ENCODE measurements around the gene FOSL2. TPM values are rescaled to one million over a fixed set of nuclear protein-coding genes. Genes with fewer than 3 reads are reported as not detected.
A peak's percentile ranks its signal among the peaks of the same experiment; 100 is the strongest.

Gene FOSL2
- total RNA-seq, 2 donors from 2014 or later, result 44.5 to 52.5 TPM

- Mint-ChIP-seq H3K27ac (peak overlapping the region; percentile 95 to 96), H3K9me3 (no peaks in the 10 kb centered on the region), H3K27me3 (no peaks in the 10 kb centered on the region), H3K4me3 (peak overlapping the region; percentile 53), H3K36me3 (peaks cover 10% of the 10 kb centered on the region), H3K4me1 (ENCODE audit: low read depth in 2 of 2) (peaks cover 65 to 72% of the 10 kb centered on the region in 2 donors)
- no peak for ATAC-seq
- no peak for DNase-seq (ENCODE audit: low spot score)
Measured at GRCh38 chr2:28411956-28412609, 19.4 kb downstream of the FOSL2 start.

DNA sequence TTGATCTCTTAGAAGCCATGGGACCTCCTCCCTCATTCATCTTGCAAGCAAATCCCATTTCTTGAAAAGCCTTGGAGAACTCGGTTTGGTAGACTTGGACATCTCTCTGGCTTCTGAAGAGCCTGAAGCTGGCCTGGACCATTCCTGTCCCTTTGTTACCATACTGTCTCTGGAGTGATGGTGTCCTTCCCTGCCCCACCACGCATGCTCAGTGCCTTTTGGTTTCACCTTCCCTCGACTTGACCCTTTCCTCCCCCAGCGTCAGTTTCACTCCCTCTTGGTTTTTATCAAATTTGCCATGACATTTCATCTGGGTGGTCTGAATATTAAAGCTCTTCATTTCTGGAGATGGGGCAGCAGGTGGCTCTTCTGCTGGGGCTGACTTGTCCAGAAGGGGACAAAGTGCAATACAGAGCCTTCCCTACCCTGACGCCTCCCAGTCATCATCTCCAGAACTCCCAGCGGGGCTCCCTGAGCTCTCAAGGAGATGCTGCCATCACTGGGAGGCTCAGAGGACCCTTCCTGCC is 20.0 kb downstream of the FOSL2 start:
- H3K27ac Mint-ChIP-seq, result peak overlapping the region; percentile 85 to 95
- peaks cover 59 to 69% of the 10 kb centered on the region in 2 donors for H3K4me1 Mint-ChIP-seq (ENCODE audit: low read depth in 2 of 2)
- H3K9me3 Mint-ChIP-seq, result no peaks in the 10 kb centered on the region
- ATAC-seq (no peak), DNase-seq (ENCODE audit: low spot score) (no peak)
- peaks cover 10% of the 10 kb centered on the region for H3K36me3 Mint-ChIP-seq
- no peaks in the 10 kb centered on the region for H3K27me3 Mint-ChIP-seq
- peak overlapping the region; percentile 53 for H3K4me3 Mint-ChIP-seq

DNA sequence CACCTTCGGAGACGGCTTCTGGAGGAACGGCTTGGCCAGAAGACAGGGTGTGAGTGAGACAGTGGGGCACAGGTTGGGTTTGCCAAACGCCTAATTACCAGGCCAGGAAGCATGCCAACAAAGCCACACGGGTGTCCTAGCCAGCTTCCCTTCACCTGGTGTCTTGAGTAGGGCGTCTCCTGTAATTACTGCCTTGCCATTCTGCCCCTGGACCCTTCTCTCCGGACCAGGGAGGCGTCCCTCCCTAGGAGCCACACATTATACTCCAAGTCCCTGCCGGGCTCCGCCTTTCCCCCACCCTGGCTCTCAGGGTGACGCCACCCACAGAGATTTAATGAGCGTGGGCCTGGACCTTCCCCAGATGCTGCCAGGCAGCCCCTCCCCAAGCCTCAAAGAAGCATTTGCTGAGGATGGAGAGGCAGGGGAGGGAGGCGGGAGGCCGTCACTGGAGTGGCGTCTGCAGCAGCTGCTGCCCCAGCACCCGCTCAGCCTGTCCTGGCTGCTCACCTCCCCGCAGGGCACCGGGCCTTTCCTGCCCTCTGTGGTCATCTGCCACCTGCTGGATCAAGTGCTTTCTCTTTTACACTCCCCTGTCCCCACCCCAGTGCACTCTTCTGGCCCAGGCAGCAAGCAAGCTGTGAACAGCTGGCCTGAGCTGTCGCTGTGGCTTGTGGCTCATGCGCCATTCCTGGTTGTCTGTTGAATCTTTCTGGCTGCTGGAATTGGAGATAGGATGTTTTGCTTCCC is 20.7 kb downstream of the FOSL2 start:
- no peaks in the 10 kb centered on the region for H3K9me3 Mint-ChIP-seq
- no peak for ATAC-seq
- H3K4me3 Mint-ChIP-seq, result peak overlapping the region; percentile 53
- H3K4me1 Mint-ChIP-seq (ENCODE audit: low read depth in 2 of 2), result peaks cover 54 to 64% of the 10 kb centered on the region in 2 donors
- no peak for DNase-seq (ENCODE audit: low spot score)
- H3K27me3 Mint-ChIP-seq, result no peaks in the 10 kb centered on the region
- peaks cover 10% of the 10 kb centered on the region for H3K36me3 Mint-ChIP-seq
- peak overlapping the region; percentile 85 to 95 for H3K27ac Mint-ChIP-seq

DNA sequence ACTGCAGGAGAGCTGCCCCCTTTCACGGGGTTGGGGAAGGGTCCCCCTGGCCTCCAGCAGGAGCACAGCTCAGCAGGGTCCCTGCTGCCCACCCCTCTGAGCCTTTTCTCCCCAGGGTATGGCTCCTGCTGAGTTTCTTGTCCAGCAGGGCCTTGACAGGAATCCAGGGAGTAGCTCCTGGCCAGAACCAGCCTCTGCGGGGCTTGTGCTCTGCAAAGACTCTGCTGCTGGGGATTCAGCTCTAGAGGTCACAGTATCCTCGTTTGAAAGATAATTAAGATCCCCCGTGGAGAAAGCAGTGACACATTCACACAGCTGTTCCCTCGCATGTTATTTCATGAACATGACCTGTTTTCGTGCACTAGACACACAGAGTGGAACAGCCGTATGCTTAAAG is 21.2 kb downstream of the FOSL2 start:
- no peaks in the 10 kb centered on the region for H3K9me3 Mint-ChIP-seq
- H3K27me3 Mint-ChIP-seq, result no peaks in the 10 kb centered on the region
- H3K36me3 Mint-ChIP-seq, result peaks cover 10% of the 10 kb centered on the region
- ATAC-seq, result no peak
- H3K4me1 Mint-ChIP-seq (ENCODE audit: low read depth in 2 of 2), result peaks cover 48 to 59% of the 10 kb centered on the region in 2 donors
- no peak for DNase-seq (ENCODE audit: low spot score)
- H3K4me3 Mint-ChIP-seq, result peak overlapping the region; percentile 53
- peak overlapping the region; percentile 85 to 95 for H3K27ac Mint-ChIP-seq

DNA sequence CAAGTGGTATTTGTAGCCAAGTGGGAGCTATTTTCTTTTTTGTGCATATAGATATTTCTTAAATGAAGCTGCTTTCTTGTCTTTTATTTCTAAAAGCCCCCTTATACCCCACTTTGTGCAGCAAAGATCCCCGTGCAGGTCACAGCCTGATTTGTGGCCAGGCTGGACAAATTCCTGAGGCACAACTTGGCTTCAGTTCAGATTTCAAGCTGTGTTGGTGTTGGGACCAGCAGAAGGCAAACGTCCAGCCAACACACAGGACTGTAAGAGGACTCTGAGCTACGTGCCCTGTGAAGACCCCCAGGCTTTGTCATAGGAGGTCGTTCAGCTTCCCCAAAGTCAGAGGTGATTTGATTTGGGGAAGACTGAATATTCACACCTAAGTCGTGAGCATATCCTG is 21.9 kb downstream of the FOSL2 start:
- H3K4me3 Mint-ChIP-seq, result no peak overlapping the region
- no peak for DNase-seq (ENCODE audit: low spot score)

DNA sequence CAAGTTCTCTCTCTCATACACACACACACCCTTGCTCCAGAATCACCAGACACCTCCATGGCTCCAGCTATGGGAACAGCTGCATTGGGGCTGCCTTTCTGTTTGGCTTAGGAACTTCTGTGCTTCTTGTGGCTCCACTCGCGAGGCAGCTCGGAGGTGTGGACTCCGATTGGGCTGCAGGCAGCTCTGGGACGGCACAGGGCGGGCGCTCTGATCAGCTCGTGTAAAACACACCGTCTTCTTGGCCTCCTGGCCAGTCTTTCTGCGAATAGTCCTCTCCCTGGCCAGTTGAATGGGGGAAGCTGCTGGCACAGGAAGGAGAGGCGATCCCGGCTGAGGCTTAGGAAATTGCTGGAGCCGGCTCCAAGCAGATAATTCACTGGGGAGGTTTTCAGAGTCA is 22.4 kb downstream of the FOSL2 start:
- Mint-ChIP-seq H3K27ac (peak overlapping the region; percentile 23 to 95), H3K27me3 (no peaks in the 10 kb centered on the region), H3K4me3 (no peak overlapping the region), H3K4me1 (ENCODE audit: low read depth in 2 of 2) (peaks cover 37 to 54% of the 10 kb centered on the region in 2 donors), H3K9me3 (no peaks in the 10 kb centered on the region), H3K36me3 (peaks cover 10% of the 10 kb centered on the region)
- ATAC-seq (no peak), DNase-seq (ENCODE audit: low spot score) (no peak)

More for the DNA sequence above, 21.9 kb downstream of the FOSL2 start:
- Mint-ChIP-seq H3K27me3 (no peaks in the 10 kb centered on the region), H3K27ac (peak overlapping the region in 1 of 2 donors; percentile 95), H3K9me3 (no peaks in the 10 kb centered on the region), H3K4me1 (ENCODE audit: low read depth in 2 of 2) (peaks cover 41 to 53% of the 10 kb centered on the region in 2 donors), H3K36me3 (peaks cover 10% of the 10 kb centered on the region)
- ATAC-seq, result no peak

DNA sequence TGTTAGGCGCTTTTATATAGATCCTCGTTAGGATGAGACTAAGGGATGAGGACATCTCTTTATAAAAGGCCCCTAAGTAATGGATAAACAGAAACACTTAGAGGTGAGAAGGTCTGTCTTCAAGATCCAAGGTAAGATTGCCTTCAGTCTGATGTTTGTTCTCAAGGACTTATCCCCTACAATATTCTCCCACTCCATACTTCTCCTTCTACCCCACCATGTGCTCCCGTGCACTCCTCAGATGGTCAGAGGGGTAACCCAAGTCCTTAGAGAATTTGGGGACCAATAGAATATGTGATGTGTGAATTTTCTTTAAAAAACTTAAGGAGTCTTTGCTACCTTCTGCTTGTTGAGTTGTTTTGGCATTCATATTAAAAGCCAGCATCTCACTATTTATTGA is 23.1 kb downstream of the FOSL2 start:
- Mint-ChIP-seq H3K27me3 (no peaks in the 10 kb centered on the region), H3K27ac (peak overlapping the region; percentile 23 to 95), H3K4me1 (ENCODE audit: low read depth in 2 of 2) (peaks cover 34 to 50% of the 10 kb centered on the region in 2 donors), H3K4me3 (no peak overlapping the region), H3K9me3 (no peaks in the 10 kb centered on the region), H3K36me3 (peaks cover 10% of the 10 kb centered on the region)
- DNase-seq (ENCODE audit: low spot score), result no peak
- no peak for ATAC-seq

DNA sequence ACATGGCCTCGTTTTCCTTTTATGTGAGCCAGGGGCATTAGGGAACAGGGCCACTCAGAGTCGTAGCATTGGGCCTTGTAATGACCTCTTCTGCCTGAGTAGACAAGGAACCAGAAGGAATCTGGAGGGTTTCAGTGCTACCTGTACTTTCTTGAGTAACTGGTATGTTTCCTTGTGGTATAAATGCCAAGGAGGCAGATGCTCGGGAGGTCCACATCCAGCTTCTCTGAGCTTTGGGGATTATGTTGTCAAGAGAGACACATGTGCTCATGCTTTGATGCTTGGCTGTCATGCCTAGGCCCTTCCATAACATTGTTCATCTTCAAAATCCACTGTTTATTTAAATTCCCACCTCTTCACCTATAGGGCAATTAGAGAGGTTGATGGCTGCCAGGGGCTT is 26.3 kb downstream of the FOSL2 start:
- peaks cover 4% of the 10 kb centered on the region for H3K36me3 Mint-ChIP-seq
- peaks cover 31 to 46% of the 10 kb centered on the region in 2 donors for H3K4me1 Mint-ChIP-seq (ENCODE audit: low read depth in 2 of 2)
- peak overlapping the region; percentile 27 to 83 for H3K27ac Mint-ChIP-seq

DNA sequence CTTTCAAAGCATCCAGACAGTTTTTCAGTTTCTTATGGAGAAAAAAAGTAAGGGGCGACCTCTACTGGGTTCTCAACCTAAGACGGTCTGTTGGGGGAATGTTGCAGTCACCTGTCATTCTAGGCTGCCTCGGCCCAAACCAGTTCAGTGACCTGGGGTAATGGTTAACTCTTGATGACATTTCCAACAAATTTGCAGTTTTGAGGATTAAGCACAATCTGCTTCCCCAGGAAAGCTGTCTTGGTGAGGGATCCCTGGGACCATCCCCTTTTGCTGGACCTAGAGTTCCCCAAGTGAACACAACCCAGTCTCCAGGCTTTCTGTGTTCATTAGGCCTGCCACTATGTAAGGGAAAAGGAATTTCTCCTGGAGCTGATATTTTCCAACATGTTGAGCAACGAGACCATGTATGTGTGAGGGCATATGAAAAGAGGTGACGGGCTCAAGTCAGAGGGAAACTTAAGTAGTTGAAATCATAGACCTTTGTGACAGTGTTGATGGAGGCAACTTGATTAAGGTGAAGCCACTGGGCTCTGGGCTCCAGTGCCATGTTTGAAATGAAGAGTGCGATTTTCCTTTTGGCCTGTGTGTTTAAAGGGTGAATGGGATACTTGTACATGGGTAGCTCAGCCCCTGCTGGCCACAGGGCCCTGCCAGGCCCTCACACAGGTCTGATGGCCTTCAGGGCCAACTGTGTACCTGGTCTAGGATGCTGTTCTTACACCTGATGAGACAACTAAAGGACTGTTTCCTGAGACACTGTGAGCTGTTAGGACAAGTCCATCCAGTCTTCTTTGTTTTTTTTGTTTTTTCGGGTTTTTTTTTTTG is 27.0 kb downstream of the FOSL2 start:
- peaks cover 4% of the 10 kb centered on the region for H3K36me3 Mint-ChIP-seq
- no peaks in the 10 kb centered on the region for H3K27me3 Mint-ChIP-seq
- H3K4me1 Mint-ChIP-seq (ENCODE audit: low read depth in 2 of 2), result peaks cover 36 to 53% of the 10 kb centered on the region in 2 donors
- ATAC-seq (no peak), DNase-seq (ENCODE audit: low spot score) (no peak)
- H3K27ac Mint-ChIP-seq, result peak overlapping the region; percentile 27 to 83
- no peak overlapping the region for H3K4me3 Mint-ChIP-seq
- H3K9me3 Mint-ChIP-seq, result no peaks in the 10 kb centered on the region

More for the DNA sequence above, 26.3 kb downstream of the FOSL2 start:
- DNase-seq (ENCODE audit: low spot score) (no peak), ATAC-seq (no peak)
- Mint-ChIP-seq H3K9me3 (no peaks in the 10 kb centered on the region), H3K27me3 (no peaks in the 10 kb centered on the region), H3K4me3 (no peak overlapping the region)

DNA sequence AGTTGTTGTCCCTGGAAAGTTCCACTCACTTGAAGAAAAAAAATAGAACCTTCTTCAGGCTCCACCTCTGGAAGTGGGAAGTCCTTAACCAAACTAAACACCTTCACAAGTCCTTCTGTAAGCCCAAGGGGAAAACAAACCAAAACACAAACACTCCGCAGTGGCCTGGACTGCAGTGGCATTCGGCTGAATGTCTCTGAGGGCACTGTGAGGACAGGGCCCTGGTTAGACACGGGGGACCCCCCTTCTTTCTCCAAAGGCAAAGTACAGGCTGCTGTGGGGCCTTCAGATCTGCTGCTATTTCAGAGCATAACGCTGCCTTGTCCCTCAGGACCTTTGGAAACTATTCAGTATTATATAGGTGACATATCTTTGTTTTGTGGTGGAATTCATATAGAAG is 28.1 kb downstream of the FOSL2 start:
- no peak for ATAC-seq
- Mint-ChIP-seq H3K36me3 (peaks cover 4% of the 10 kb centered on the region), H3K27me3 (no peaks in the 10 kb centered on the region), H3K27ac (peak overlapping the region; percentile 27 to 83), H3K9me3 (no peaks in the 10 kb centered on the region), H3K4me1 (ENCODE audit: low read depth in 2 of 2) (peaks cover 47 to 55% of the 10 kb centered on the region in 2 donors), H3K4me3 (no peak overlapping the region)
- no peak for DNase-seq (ENCODE audit: low spot score)

DNA sequence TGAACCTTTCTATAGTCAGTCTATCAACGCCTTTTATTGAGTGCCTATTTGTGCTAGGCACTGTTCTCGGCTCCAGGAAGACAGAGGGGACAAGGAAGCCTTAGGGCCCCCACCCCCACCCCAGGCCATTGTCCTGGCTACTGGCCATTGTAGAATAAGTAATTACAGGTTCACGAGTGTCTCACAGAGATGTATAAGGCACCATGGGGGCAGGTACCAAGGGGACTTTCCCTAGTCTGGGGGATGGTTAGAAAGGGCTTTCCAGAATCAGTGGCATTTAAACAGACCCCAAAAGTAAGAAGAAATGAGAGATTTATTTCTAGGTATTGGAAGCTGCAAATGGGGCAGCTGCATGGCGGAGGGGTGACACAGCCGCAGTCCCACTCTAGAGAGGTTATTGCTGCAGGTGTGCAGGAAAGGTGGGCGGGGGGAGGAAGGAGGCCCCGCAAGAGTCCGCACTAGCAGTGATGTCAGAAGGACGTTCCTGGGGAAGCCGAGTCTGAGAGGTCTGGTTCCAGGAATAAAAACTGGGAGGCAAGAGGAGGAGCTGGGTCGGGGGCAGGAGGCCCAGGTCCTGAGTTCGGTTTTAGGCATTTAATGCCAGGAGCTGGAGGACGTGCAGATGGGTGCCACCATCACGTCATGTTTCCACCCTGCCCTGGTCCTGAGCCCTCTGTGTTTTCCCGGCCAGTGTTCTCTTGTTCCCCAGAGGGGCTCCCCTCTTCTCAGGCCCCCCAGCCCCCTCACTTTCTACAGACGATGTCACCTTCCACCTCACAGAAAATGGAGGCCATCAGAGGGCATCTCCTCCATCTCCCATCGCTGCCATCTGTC is 30.5 kb downstream of the FOSL2 start:
- Mint-ChIP-seq H3K27me3 (no peaks in the 10 kb centered on the region), H3K9me3 (no peaks in the 10 kb centered on the region), H3K27ac (peak overlapping the region; percentile 86 to 97), H3K36me3 (no peaks in the 10 kb centered on the region), H3K4me1 (ENCODE audit: low read depth in 2 of 2) (peaks cover 56 to 59% of the 10 kb centered on the region in 2 donors), H3K4me3 (peak overlapping the region; percentile 84)
- DNase-seq (ENCODE audit: low spot score) (no peak), ATAC-seq (no peak)

DNA sequence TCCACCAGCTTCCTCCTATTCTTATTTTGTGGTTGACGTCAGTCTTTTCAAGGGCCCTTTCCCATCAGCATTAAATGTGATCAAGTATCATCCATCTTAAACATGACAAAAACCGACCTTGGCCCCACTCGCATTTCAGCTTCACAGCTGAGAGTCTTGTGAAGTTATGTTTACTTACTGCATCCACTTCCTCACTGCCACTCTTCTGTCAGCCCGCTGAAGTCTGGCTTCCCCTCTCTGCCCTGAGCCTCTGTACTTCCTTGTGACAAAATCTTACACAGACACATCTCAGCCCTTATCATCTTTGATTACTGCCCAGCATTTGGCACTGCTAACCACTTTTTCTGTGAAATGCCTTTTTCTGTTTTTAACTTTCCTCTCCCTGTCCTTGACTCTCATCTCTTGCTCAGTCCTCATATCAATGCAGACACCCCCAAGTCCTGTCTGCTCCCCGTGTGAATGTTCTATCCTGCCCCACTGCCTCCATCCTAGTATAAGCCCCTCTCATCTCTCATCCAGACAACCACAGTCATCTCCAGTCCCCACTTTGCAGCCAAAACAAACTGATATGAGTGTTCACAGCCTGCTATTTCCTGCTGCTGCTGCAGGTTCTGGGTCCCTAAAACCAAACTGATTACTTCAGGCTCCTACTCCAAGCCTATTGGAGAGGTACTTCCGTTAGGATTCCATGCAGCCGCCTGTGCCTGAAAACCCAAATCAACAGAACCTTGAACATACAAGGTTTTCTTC is 31.4 kb downstream of the FOSL2 start:
- Mint-ChIP-seq H3K36me3 (no peaks in the 10 kb centered on the region), H3K4me1 (ENCODE audit: low read depth in 2 of 2) (peaks cover 56 to 60% of the 10 kb centered on the region in 2 donors), H3K9me3 (no peaks in the 10 kb centered on the region), H3K27ac (peak overlapping the region; percentile 86 to 97), H3K27me3 (no peaks in the 10 kb centered on the region), H3K4me3 (peak overlapping the region; percentile 84)
- ATAC-seq (peak; percentile 73 to 87), DNase-seq (ENCODE audit: low spot score) (peak; percentile 59)
